LNCAP (cell line): ENCODE data around the gene KCNH3.

Experiments
- TF ChIP-seq, protein P1 (sequence below): fragments of 450-650 bp; IDR thresholded peaks from 2 replicates; pipeline ENCODE4 v1.5.1; 2017; ENCODE audit warnings: mild to moderate bottlenecking

Gene KCNH3

DNA sequence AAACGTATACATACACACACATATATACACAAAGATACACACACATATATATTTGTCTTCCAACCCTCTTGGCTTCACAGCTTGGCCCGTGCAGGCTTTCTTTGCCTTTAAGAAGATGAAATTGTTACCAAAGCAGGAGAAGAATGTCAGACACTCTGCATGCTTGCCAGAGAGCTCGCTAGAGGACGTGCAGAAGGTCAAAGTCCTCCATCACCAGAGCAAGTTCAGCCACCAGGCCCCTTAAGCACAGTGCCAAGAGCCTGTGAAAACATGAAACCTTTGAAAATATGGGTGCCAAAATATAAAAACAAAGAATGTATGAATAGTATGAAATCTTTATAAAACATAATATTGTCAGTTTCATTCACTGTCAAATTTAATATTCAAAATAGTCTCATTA lies 44.0 kb downstream of the KCNH3 start:
- TF ChIP-seq, protein P1, sequence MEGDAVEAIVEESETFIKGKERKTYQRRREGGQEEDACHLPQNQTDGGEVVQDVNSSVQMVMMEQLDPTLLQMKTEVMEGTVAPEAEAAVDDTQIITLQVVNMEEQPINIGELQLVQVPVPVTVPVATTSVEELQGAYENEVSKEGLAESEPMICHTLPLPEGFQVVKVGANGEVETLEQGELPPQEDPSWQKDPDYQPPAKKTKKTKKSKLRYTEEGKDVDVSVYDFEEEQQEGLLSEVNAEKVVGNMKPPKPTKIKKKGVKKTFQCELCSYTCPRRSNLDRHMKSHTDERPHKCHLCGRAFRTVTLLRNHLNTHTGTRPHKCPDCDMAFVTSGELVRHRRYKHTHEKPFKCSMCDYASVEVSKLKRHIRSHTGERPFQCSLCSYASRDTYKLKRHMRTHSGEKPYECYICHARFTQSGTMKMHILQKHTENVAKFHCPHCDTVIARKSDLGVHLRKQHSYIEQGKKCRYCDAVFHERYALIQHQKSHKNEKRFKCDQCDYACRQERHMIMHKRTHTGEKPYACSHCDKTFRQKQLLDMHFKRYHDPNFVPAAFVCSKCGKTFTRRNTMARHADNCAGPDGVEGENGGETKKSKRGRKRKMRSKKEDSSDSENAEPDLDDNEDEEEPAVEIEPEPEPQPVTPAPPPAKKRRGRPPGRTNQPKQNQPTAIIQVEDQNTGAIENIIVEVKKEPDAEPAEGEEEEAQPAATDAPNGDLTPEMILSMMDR, result no peak

DNA sequence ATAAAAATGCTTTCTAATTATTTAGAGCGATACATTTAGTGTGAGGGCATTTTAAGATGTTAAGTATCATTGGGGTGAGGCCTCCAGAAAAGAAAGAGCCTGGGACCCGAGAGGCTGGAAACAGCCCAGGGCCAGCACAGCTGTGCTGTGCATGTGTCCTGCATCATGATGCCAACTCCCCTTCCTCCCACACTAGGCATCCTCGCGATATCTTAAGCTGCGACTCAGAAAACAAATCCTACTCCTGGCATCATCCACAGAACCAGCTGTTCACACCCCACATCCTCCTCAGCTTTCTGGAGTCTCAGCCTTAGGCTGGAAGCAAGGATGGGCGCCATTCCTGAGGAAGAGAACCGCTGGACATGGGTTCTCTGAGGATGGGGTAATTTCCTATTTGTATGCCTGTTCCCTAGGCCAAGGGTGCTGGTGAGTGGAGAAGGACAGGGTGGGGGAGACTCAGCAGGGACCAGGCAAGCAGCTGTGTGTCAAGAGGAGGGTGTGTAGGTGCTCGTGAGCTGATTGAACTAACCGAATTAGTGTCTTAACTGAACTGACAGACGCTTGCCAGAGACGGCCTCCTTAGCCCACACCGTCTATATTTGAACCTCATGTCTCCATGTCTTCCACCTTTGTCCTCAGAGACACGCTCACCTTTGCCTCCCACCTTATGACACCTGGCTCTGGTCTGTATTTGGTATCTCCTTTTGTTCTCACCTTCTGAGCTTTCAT lies 44.7 kb downstream of the KCNH3 start:
- TF ChIP-seq, protein P1, result no peak

DNA sequence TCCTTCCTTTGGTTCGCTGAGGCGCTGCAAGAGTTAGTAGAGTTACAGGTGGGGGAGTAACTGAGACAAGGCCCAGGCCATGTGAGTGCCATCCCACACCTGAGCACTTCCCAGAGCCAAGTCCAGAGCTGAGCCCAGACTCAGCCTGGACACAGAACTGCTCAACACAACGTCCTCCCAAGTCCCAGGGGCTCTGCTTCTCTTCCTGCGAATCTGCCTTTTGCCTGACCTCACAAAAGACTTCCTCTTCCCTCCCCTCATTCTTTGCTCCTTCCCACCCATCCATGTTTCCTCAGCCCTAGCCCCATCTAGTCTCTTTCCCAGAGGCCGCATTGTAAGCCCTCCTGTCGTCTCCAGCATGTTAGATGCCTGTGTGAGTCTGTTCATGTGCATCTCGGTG lies 45.8 kb downstream of the KCNH3 start:
- TF ChIP-seq, protein P1, result no peak

DNA sequence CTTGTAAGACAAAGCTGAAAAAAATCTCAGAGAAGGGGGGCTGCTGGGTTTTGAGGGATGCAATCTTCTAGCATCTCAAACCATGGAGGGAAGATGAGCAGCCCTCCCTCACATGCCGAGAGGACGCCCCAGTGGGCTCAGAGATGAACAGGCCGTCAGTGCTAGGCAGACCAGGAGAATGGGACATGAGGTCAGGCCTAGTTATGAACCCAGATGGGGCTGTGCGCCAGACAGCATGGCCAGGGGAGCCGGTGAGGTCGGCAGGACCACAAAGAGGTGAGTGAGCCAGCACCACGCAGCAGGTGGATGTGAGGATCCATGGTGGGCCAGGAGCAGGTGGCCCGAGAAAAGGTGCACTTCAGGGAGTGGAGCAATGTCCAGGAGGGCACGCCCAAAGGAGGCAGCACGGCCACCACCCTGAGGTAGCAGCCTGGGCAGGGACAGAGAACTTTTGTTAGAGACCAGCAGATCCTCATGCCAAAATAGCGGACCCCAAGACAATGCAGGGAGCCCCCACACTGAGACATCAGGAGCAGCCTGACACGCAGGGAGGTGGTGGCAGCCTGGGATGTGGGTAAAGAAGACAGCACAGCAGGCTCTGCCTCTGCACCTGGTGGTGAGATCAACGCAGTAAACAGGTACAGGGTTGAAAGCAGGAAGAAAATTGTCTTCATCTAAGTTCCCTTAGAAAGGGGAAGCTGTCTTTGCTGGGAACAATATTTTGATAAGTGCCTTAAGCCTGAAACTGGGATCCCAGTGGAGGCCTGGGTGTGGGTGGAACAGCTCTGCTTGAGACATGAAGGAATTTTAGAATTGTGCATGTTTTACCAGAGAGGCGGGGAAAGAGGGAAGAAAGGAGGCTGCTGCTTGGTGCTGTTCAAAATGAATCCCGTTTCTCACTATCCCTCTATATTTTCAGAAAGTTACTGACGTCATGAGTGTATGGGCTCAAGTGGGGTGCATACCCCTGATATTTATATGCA lies 46.9 kb downstream of the KCNH3 start:
- TF ChIP-seq, protein P1, result no peak

DNA sequence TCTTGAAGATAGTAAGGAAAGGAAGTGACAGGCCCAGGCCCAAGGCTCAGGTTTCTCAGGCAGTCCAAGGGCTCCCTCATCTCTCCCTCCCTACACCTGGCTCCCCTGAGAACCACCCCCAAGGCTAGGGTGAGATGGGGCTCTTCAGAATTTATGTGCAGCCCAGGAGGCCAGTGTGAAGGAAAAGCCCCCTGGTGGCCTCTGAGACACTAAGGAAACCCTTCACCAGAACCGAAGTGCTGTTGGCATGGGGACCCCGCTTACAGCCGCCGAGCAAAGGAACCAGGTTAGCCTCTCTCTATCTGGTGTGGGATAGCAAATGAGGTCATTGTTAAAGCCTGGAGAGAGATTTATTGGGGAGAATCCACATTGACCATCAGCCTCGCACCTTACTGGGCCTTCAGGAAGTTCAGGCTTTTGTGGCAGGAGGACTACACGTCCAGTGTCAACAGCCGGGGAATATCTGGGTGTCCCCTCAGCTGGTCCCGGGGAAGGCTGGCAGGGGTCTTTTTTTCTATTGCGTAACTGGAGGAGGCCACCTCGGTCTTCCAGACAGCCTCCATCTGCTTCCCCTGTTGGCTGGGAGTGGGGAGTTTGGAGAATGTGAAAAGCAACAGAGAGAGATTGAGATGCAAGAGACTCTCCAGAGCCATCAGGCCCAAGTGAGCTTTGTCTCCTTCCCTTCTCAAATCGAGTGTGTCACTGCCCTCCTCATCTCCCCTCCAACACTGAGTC lies 48.5 kb downstream of the KCNH3 start:
- TF ChIP-seq, protein P1, result no peak

DNA sequence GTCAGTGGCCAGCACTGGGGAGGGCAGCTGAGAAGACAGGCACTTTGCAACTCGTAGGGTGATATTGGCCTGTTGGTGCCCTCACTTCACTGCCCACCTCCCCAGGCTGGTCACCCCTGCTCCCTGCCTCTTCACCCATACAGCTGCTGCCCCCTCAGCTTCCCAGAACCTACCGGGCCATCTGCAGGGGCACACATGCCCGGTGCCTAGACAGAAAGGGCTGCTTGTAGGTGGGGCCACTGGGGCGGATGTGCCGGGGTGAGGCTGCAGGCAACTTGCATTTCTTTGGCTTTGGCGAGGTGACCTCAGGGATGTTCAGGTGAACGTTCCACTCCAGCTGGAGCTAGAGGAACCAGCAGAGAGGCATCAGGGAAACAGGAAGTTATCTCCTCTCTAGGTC lies 49.5 kb downstream of the KCNH3 start:
- TF ChIP-seq, protein P1, result no peak
